Measurements from ENCODE around the gene CBR1. TPM values are rescaled to one million over a fixed set of nuclear protein-coding genes. Genes with fewer than 3 reads are reported as not detected.
"Not testable (repeated sequence)": the region's sequence is repeated elsewhere in the genome, so short reads cannot be mapped to it uniquely, and the experiment has no call there.

Gene CBR1
- total RNA-seq, 2 experiments from 2014 or later = 41.9 to 42.6 TPM

- ChIA-PET CTCF (no interaction called here), POLR2A (no interaction called here)
These were observed 23.8 kb upstream of the CBR1 start for GRCh38 chr21:36045993-36046392.

- POLR2A ChIA-PET = no interaction called here
These were observed 22.7 kb upstream of the CBR1 start for GRCh38 chr21:36047139-36047538.

DNA sequence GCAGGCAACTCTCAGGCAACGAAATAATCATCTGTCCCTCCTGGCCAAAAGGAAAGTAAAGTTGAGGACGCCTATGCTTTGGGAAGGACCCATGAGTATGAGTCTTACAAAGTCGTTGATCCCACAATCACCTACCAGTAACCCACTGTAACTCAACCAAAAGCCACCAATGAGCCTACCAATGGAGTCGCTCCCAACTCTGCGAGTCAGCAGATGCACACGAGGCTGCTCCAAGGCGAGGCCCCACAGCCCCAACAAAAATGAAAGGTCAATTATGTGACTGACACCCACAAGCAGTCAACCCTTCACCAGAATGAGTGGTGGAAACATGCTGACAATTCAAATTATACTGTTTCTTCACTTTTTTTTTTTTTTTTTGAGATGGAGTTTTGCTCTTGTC lies 21.5 kb upstream of the CBR1 start:
- ChIA-PET CTCF (no interaction called here), POLR2A (no interaction called here)

More at GRCh38 chr21:36047139-36047538, 22.7 kb upstream of the CBR1 start:
- CTCF ChIA-PET = no interaction called here

DNA sequence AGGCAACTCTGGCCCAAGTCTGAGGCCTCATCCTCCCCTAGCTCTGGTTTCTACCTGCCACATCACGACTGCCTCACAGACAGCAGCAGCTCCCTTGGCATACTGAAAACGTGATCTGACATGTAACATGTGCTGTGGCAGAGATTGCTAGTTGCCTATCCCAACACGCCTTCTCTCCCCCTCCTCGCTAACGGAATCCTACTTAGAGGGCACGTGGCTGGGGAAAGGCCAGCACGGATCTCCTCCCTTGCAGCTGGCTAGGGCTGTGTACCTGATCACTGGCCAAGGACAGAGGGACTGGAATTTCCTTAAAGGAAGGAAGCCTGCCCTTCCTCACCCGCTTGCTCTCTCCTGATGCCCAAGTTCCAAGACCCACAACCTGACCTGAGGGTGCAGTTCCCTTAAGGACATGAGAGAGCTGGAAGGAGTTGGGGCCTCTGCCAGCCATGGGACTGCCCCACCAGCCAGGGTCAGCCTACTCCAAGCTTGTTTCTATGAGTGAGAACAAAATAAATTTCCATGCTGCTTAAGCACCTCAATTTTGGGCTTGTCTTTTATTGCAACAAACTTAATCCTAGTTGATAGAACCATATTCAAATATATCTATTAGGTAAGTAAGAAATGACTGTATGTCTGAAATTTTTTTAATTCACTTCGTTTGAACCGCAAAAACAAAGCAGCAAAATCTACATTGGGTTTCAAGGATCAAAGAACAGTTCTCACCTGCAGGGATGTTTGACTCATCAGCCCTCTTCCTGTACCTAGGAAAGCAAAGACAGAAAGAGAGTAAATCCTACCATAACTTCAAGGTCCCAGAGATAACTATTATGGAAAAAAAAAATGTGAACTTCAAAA lies 16.7 kb upstream of the CBR1 start:
- ChIA-PET POLR2A (interaction anchor here (0.6 to 0.7 kb wide), 2 partner anchors 17 to 20 kb away, joined by 3 to 5 read pairs; partner anchors contain the start of gene CBR1), CTCF (no interaction called here)

GRCh38 chr21:36053715-36054062 lies 16.1 kb upstream of the CBR1 start:
- CTCF ChIA-PET = no interaction called here
- POLR2A ChIA-PET = no interaction called here

DNA sequence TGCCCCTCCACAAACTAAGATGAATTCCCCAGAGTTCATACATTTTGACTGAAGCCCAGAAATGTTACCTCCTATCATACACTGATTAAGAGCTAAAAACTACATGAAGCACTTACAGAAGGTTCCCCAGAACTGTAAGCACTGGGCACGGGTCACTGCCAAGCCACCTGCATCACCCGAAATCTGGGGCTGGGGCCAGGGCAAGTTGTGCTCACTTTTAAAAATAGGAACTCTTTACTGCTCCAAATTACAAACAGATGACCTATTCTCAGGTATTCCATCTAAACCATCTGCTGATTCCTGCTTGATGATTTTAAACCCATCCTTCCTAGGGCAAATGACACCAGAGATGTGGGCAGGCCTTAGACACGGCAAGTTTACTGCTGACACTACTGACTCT lies 14.3 kb upstream of the CBR1 start:
- ChIA-PET CTCF (no interaction called here), POLR2A (no interaction called here)

DNA sequence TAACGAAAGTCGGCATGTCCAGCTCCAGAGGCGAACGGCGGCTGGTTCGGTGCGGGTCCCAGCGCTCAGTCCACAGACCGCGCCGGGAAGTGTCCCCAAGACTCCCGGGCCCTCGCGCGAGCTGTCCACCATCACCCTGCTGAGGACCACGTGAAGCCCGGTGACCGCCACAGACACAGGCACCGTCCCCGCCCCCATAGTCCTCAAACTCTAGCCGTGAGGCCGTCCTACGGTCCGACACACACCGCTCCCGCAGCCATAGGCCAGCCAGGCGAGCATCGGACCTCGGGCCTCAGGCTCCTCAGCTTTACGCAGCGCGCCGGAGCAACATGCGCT lies 10.0 kb upstream of the CBR1 start:
- ChIA-PET CTCF (interaction anchor here (1.4 to 1.8 kb wide), 3 partner anchors 10 to 64 kb away, joined by 3 to 6 read pairs (median 4); partner anchors contain the start of gene CBR1), POLR2A (interaction anchor here (0.8 to 2.0 kb wide), 2 partner anchors 10 to 16 kb away, joined by 3 to 9 read pairs; partner anchors contain the start of gene CBR1)

DNA sequence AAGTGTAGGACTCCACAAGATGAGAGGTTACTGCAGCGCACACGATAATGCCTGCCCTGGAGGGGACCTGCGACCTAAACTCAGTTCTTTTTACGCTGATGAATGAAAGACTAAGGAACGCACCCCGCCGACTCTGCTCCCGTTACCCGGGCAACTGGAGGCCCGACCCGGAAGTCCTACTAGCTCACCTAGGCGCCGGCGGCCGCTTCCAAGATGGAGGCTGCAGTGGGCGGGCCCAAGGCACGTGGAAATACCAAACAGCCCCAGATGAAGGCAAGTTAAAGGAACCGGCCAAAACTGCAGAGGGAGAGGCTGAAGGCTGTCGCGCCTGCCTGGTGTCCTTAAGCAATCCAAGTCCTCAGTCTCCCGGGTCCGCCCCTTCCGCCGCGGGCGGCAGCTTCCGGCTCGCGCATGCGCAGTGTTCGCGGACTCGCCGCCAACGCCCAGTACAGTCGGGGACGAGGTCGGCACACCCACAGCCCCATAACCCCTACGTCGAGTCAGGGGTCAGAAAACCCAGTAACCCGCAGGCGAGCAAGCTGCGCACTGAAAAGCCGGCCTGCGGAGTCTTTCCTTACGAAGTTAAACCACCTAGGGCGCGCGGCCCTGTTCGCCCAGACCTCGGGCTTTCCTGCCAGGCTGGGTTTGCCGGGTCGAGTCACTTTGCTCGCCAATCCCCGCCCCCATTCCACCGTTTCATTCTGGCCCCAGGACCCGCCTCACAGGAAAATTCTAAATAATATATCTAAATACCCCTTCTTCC lies 9.5 kb upstream of the CBR1 start, which contains the start of gene SETD4:
Gene SETD4 (minus strand): TSS at position 368 of the 763 bp plus-strand sequence. CDS start 1,638 bp downstream, outside the sequence.
- ChIA-PET POLR2A (interaction anchor here (0.5 to 2.0 kb wide), 3 partner anchors 10 to 1020 kb away, joined by 3 to 9 read pairs (median 6); partner anchors contain the start of gene CBR1), CTCF (interaction anchor here (1.4 to 1.8 kb wide), 3 partner anchors 9 to 63 kb away, joined by 3 to 6 read pairs (median 4); partner anchors contain the start of gene CBR1)

DNA sequence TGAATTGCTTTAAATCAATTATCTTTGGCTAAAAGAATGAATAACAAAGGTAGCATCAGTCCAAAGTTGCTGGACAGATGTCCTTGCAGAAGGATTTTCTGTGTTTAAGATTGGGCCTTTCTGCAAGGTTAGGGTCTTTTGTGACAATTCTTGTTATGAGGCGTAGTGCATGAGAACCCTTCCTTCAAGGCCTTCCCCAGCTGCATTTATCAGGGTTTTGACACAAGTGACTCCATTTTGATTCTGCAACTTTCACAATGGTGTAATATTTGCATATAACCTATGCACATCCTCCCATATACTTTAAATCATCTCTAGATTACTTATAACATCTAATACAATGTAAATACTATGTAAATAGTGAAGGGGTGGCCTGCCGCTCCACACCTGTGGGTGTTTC lies 8.4 kb upstream of the CBR1 start:
- ChIA-PET POLR2A (no interaction called here), CTCF (no interaction called here)

GRCh38 chr21:36063375-36064084 lies 6.3 kb upstream of the CBR1 start:
- ChIA-PET POLR2A (no interaction called here), CTCF (interaction anchor here (1.1 kb wide), 1 partner anchor 49 kb away, joined by 3 read pairs; no protein-coding TSS in a partner anchor)

DNA sequence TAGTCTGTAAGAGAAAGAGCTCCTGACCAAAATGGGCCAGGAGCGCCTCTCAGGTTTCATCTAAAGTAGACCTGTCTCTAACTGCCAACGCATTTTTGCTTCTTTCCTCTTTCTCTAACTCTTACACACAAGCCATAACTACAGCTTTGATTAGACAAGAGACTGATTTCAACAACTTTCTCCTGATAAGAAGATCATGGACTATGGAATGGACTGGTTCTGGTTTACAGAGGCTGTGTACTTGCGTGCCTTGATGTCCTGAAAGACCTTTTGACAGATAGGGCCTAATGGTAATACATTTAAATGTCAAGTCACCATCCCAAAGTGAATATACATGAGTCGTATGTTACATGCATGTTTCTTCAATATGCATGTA lies 5.8 kb upstream of the CBR1 start:
- ChIA-PET CTCF (interaction anchor here (1.1 kb wide), 1 partner anchor 49 kb away, joined by 3 read pairs; no protein-coding TSS in a partner anchor), POLR2A (no interaction called here)

DNA sequence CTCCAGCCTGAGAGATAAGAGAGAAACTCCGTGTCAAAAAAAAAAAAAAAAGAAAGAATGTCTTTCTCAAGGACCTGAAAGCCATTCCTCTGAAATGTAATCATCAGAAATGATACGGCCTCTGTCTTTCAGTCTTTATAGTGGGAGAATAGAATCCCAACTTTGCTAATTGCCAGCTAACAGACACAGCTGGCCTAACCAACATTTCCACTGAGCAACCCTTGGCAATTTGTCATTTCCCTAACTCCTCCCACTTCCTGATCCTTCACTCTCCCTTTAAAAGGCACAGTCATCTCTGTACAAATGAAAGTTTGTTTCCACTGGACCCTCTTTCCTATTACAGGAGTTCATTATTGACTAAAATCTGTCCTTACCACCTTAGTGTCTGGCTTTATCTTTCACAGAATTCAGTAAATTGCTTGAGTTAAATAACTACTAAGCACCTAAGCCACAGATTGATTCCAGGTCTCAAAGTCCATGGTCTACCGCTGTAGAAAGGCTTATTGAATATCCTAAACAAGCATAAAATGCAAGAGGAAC lies 4.3 kb upstream of the CBR1 start:
- CTCF ChIA-PET = interaction anchor here (1.1 kb wide), 1 partner anchor 9 kb away, joined by 3 read pairs; no protein-coding TSS in a partner anchor

GRCh38 chr21:36068748-36069398 lies 951 bp upstream of the CBR1 start:
- CTCF ChIA-PET = interaction anchor here (0.6 to 1.6 kb wide), 5 partner anchors 8 to 298 kb away, joined by 3 to 6 read pairs (median 3); partner anchors contain the start of gene SETD4
- POLR2A ChIA-PET = interaction anchor here (0.6 to 2.0 kb wide), 5 partner anchors 9 to 322 kb away, joined by 3 to 9 read pairs (median 4); partner anchors contain the start of gene SETD4

More for the DNA sequence above, 4.3 kb upstream of the CBR1 start:
- POLR2A ChIA-PET = interaction anchor here (0.7 kb wide), 1 partner anchor 1242 kb away, joined by 3 read pairs; no protein-coding TSS in a partner anchor

GRCh38 chr21:36070999-36071398 lies 1.2 kb downstream of the CBR1 start:
- POLR2A ChIA-PET = interaction anchor here (2.0 kb wide), 1 partner anchor 11 kb away, joined by 9 read pairs; the partner anchor contains the start of gene SETD4
- CTCF ChIA-PET = interaction anchor here (0.9 kb wide), 1 partner anchor 41 kb away, joined by 5 read pairs; no protein-coding TSS in a partner anchor

- POLR2A ChIA-PET = interaction anchor here (0.6 kb wide), 1 partner anchor 489 kb away, joined by 3 read pairs; no protein-coding TSS in a partner anchor
- CTCF ChIA-PET = no interaction called here
These were observed 2.8 kb downstream of the CBR1 start for GRCh38 chr21:36072453-36073162.

DNA sequence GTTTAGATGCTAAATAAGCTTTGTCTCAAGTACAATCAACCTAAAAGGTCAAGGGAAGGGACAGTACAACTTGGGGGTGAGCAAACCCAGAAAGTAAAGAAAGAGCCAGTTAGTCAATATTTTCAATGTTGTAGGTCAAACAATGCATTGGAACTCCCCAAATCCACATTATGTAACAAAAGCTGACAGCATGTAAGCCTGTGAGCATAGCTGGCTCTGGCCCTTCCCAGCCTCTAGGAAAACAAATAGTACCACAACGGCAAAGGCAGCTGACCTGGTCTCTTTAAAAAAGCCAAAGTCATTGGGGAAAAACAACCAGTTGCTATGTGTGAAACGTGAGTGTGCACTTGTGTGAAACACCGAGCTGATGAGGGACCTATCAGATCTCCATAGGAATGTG lies 3.4 kb downstream of the CBR1 start:
- ChIA-PET CTCF (no interaction called here), POLR2A (no interaction called here)

DNA sequence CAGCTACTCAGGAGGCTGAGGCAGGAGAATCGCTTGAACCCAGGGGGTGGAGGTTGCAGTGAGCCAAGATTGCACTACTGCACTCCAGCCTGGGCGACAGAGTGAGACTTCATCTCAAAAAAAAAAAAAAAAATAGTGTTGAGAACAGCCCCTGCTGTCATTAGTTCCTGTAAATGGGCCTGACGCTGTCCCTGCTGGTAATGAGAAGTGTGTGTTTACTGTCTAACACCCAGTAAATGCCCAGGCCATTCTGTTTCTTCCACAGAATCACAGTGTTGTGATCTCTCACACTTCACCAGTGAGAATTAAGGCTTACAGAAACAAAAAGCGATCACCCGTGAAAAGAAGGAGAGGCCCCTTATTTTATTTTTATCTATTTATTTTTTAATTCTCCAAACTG lies 4.1 kb downstream of the CBR1 start:
- CTCF ChIA-PET, POLR2A ChIA-PET: not testable (repeated sequence)

GRCh38 chr21:36075171-36075570 lies 5.3 kb downstream of the CBR1 start:
- ChIA-PET CTCF (interaction anchor here (0.6 kb wide), 1 partner anchor 10 kb away, joined by 3 read pairs; no protein-coding TSS in a partner anchor), POLR2A (no interaction called here)

All from activated CD8-positive, alpha-beta memory T cell treated with anti-CD3 and anti-CD28 coated beads for 36 hours (primary cell).